Stomach (tissue), 4 donors: ENCODE measurements around the gene ABTB2.

Experiments
- POLR2A ChIP-seq, 4 donors: fragments of 450-650 bp; IDR thresholded peaks; one replicate each; pipeline ENCODE4 v1.6.1; 2016; ENCODE audit warnings: antibody characterized with exemption in 4 of 4, control low read depth in 2 of 4, mild to moderate bottlenecking in 1 of 4, moderate library complexity in 1 of 4
- POLR2AphosphoS5 ChIP-seq, 3 donors: sonication (generic); formaldehyde crosslinking; IDR thresholded peaks; one replicate each; pipeline ENCODE4 v1.6.1; 2016; ENCODE audit warnings: antibody characterized with exemption in 3 of 3
- TF ChIP-seq, protein P1 (sequence below), 7 experiments: fragments of 450-650 bp in 4 of 7; fragments of 200-600 bp in 3 of 7; sonication (generic) in 3 of 7; IDR thresholded peaks; one replicate each; pipeline ENCODE4 v1.5.1; 2016 to 2019; ENCODE audit warnings: antibody characterized with exemption in 7 of 7, control low read depth in 2 of 7, mild to moderate bottlenecking in 1 of 7

DNA sequence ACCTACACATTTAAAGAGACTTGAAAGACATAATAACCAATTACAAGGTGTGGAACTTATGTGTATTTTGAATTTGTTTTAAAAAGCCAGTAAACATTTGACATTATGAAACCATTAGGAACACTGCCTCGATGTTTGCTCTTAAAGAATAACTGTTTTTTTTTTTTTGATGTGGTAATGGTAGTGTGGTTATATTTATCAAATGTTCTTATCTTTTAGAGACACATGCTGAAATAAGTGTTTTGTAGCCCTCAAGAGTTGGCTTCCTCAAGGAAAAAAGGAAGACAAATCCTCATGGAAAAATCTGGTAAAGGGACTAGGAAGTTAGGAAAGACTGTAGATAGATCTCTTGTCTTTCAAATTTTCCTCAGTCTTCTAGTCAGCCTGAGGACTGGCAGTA, 2.2 kb upstream of the ABTB2 start:
- TF ChIP-seq, protein P1, sequence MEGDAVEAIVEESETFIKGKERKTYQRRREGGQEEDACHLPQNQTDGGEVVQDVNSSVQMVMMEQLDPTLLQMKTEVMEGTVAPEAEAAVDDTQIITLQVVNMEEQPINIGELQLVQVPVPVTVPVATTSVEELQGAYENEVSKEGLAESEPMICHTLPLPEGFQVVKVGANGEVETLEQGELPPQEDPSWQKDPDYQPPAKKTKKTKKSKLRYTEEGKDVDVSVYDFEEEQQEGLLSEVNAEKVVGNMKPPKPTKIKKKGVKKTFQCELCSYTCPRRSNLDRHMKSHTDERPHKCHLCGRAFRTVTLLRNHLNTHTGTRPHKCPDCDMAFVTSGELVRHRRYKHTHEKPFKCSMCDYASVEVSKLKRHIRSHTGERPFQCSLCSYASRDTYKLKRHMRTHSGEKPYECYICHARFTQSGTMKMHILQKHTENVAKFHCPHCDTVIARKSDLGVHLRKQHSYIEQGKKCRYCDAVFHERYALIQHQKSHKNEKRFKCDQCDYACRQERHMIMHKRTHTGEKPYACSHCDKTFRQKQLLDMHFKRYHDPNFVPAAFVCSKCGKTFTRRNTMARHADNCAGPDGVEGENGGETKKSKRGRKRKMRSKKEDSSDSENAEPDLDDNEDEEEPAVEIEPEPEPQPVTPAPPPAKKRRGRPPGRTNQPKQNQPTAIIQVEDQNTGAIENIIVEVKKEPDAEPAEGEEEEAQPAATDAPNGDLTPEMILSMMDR (IDR thresholded peaks at IDR 0.05): no peak
- no peak for TF ChIP-seq POLR2A (IDR thresholded peaks at IDR 0.05)
- no peak for TF ChIP-seq POLR2AphosphoS5 (IDR thresholded peaks at IDR 0.05)
